GM23338 (cell line): Measurements from ENCODE around the gene NSD2. TPM values are rescaled to one million over a fixed set of nuclear protein-coding genes. Genes with fewer than 3 reads are reported as not detected.

Experiments
- ATAC-seq: fragments of 200-7000 bp; cut with Tn5 transposase; 3 replicates; pipeline ENCODE4 v1.9.1; 2020
- DNase-seq: peaks from one replicate; pipeline ENCODE4 v3.0.0-alpha.2; 2015; ENCODE audit warnings: low spot score
- H2AFZ ChIP-seq: fragments of 200-600 bp; sonication (generic); 2 replicates; pipeline ENCODE4 v1.8.0; 2016; ENCODE audit warnings: antibody characterized with exemption, mild to moderate bottlenecking, moderate library complexity
- H3F3A ChIP-seq: fragments of 200-600 bp; sonication (generic); replicated peaks from 2 replicates; pipeline ENCODE4 v1.8.0; 2017; ENCODE audit warnings: antibody characterized with exemption, mixed run types, low read depth
- H3K27ac ChIP-seq: fragments of 200-600 bp; sonication (generic); 2 replicates; pipeline ENCODE4 v1.6.1; 2016; ENCODE audit warnings: low read depth
- H3K27me3 ChIP-seq: fragments of 200-600 bp; sonication (generic); 2 replicates; pipeline ENCODE4 v1.8.0; 2016; ENCODE audit warnings: mild to moderate bottlenecking, mixed run types, moderate library complexity; ENCODE audit not compliant: insufficient read depth
- H3K36me3 ChIP-seq: fragments of 200-600 bp; sonication (generic); 2 replicates; pipeline ENCODE4 v1.8.0; 2016; ENCODE audit warnings: mild to moderate bottlenecking; ENCODE audit not compliant: insufficient read depth
- H3K4me1 ChIP-seq: fragments of 200-600 bp; sonication (generic); 2 replicates; pipeline ENCODE4 v1.8.0; 2016; ENCODE audit warnings: mild to moderate bottlenecking, moderate library complexity; ENCODE audit not compliant: insufficient read depth
- H3K4me2 ChIP-seq: fragments of 200-600 bp; sonication (generic); 2 replicates; pipeline ENCODE4 v1.7.1; 2017; ENCODE audit warnings: mixed run types
- H3K4me3 ChIP-seq: fragments of 200-600 bp; sonication (generic); 2 replicates; pipeline ENCODE4 v1.6.1; 2016; ENCODE audit warnings: mixed run types
- H3K79me2 ChIP-seq: fragments of 200-600 bp; sonication (generic); replicated peaks from 2 replicates; pipeline ENCODE4 v1.8.0; 2017; ENCODE audit warnings: mild to moderate bottlenecking; ENCODE audit not compliant: insufficient read depth
- H3K9me2 ChIP-seq: fragments of 200-600 bp; sonication (generic); 2 replicates; pipeline ENCODE4 v1.8.0; 2017; ENCODE audit not compliant: insufficient read depth
- H4K20me1 ChIP-seq: fragments of 200-600 bp; sonication (generic); replicated peaks from 2 replicates; pipeline ENCODE4 v1.8.0; 2017; ENCODE audit warnings: mild to moderate bottlenecking; ENCODE audit not compliant: insufficient read depth
- H3K27ac Mint-ChIP-seq: 2 replicates; pipeline ENCODE4 v1.8.0; 2020; ENCODE audit warnings: inconsistent platforms, mild to moderate bottlenecking, moderate library complexity, mixed read lengths
- H3K27me3 Mint-ChIP-seq: 3 replicates; pipeline ENCODE4 v1.8.0; 2022; ENCODE audit warnings: low read depth, mild to moderate bottlenecking, moderate library complexity, mixed read lengths, inconsistent platforms; ENCODE audit not compliant: insufficient read depth, poor library complexity
- H3K36me3 Mint-ChIP-seq: 3 replicates; pipeline ENCODE4 v1.8.0; 2021; ENCODE audit warnings: low read depth, mild to moderate bottlenecking, inconsistent platforms, moderate library complexity, mixed read lengths
- H3K4me1 Mint-ChIP-seq: 3 replicates; pipeline ENCODE4 v1.8.0; 2020; ENCODE audit warnings: mild to moderate bottlenecking, inconsistent platforms, mixed read lengths
- H3K4me3 Mint-ChIP-seq: 3 replicates; pipeline ENCODE4 v1.8.0; 2021; ENCODE audit warnings: moderate library complexity, mild to moderate bottlenecking, inconsistent platforms, mixed read lengths
- H3K9me3 Mint-ChIP-seq: 3 replicates; pipeline ENCODE4 v1.8.0; 2020; ENCODE audit warnings: moderate library complexity, mild to moderate bottlenecking, inconsistent platforms, mixed read lengths
- CREB1 ChIP-seq: fragments of 250-450 bp; sonication (Bioruptor Pico); IDR thresholded peaks from 2 replicates; pipeline ENCODE4 v1.5.0; 2020; ENCODE audit warnings: low read depth, mild to moderate bottlenecking, moderate library complexity
- CTCF ChIP-seq, 2 experiments: fragments of 200-600 bp in 1 of 2; sonication (generic) in 1 of 2; conservative IDR thresholded peaks; 2 replicates each; pipeline versions ENCODE4 v1.5.1 to v1.6.1; 2016 to 2017; ENCODE audit warnings: antibody characterized with exemption in 2 of 2, low read depth in 2 of 2, mild to moderate bottlenecking in 2 of 2, moderate library complexity in 1 of 2
- ETS1 ChIP-seq: IDR thresholded peaks from 2 replicates; pipeline ENCODE4 v1.6.1; 2016; ENCODE audit warnings: antibody characterized with exemption
- EZH2 ChIP-seq: fragments of 200-600 bp; sonication (generic); IDR thresholded peaks from one replicate; pipeline ENCODE4 v1.8.0; 2017; ENCODE audit warnings: antibody characterized with exemption, mild to moderate bottlenecking, low read depth; ENCODE audit not compliant: unreplicated experiment
- EZH2phosphoT487 ChIP-seq: fragments of 200-600 bp; sonication (generic); IDR thresholded peaks from one replicate; pipeline ENCODE4 v1.8.1; 2018; ENCODE audit warnings: antibody characterized with exemption; ENCODE audit not compliant: unreplicated experiment
- JUNB ChIP-seq: IDR thresholded peaks from one replicate; pipeline ENCODE4 v1.6.1; 2016; ENCODE audit warnings: antibody characterized with exemption; ENCODE audit not compliant: unreplicated experiment
- NANOG ChIP-seq: IDR thresholded peaks from 2 replicates; pipeline ENCODE4 v1.6.1; 2016; ENCODE audit warnings: antibody characterized with exemption, borderline replicate concordance
- POLR2AphosphoS5 ChIP-seq: IDR thresholded peaks from 2 replicates; pipeline ENCODE4 v1.6.1; 2016; ENCODE audit warnings: antibody characterized with exemption, low read depth
- REST ChIP-seq: IDR thresholded peaks from one replicate; pipeline ENCODE4 v1.6.1; 2018; ENCODE audit warnings: antibody characterized with exemption; ENCODE audit not compliant: unreplicated experiment
- STAT1 ChIP-seq: IDR thresholded peaks from one replicate; pipeline ENCODE4 v1.6.1; 2016; ENCODE audit warnings: antibody characterized with exemption; ENCODE audit not compliant: unreplicated experiment
- ZNF114 ChIP-seq: fragments of 250-450 bp; sonication (Bioruptor Pico); IDR thresholded peaks from 2 replicates; pipeline ENCODE4 v1.5.0; 2020; ENCODE audit warnings: mild to moderate bottlenecking, moderate library complexity
- ZNF331 ChIP-seq: fragments of 250-450 bp; sonication (Bioruptor Pico); IDR thresholded peaks from 2 replicates; pipeline ENCODE4 v1.5.0; 2020; ENCODE audit warnings: low read depth, mild to moderate bottlenecking, moderate library complexity
- ZNF462 ChIP-seq: fragments of 250-450 bp; sonication (Bioruptor Pico); IDR thresholded peaks from 2 replicates; pipeline ENCODE4 v1.5.0; 2020; ENCODE audit warnings: mild to moderate bottlenecking, moderate library complexity
- polyA plus RNA-seq: library from polyadenylated mRNA; unstranded; fragments of >200 nt; fragmentation: Nextera tagmentation; extraction: Ambion mirVana; gene quantifications from 2 replicates; pipeline ENCODE4 v1.2.1, GENCODE V29; 2016
- total RNA-seq: library from RNA; depleted of rRNA; stranded (reverse); fragments of >200 nt; shearing (Covaris generic); gene quantifications from 2 replicates; pipeline ENCODE4 v1.2.3, GENCODE V29; 2014

NSD2 gene
- total and polyA plus RNA-seq, 2 experiments from 2014 or later = 33.5 to 84.4 TPM

- Mint-ChIP-seq H3K27me3 (no peaks in the 10 kb centered on the region), H3K36me3 (peaks cover 31% of the 10 kb centered on the region), H3K9me3 (no peaks in the 10 kb centered on the region), H3K4me3 (no peak overlapping the region), H3K4me1 (no peaks in the 10 kb centered on the region), H3K27ac (no peak overlapping the region)
- H2AFZ ChIP-seq = no peak overlapping the region
- no peak for DNase-seq
- no peaks in the 10 kb centered on the region for H3K4me1 ChIP-seq
- peaks cover 41% of the 10 kb centered on the region for H4K20me1 ChIP-seq
- ATAC-seq = no peak
- no peaks in the 10 kb centered on the region for H3K9me2 ChIP-seq
- H3K79me2 ChIP-seq = no peaks in the 10 kb centered on the region; the same call in 1 of the 2 replicates
- H3K27me3 ChIP-seq = no peaks in the 10 kb centered on the region
- no peak overlapping the region; the same call in 1 of the 2 replicates for H3K27ac ChIP-seq
- H3K36me3 ChIP-seq = no peaks in the 10 kb centered on the region; the same call in 1 of the 2 replicates
- no peak overlapping the region for H3K4me2 ChIP-seq
- no peaks in the 10 kb centered on the region for H3F3A ChIP-seq
- TF ChIP-seq ZNF462 (CRISPR knock-in tag) (no peak), POLR2AphosphoS5 (no peak), NANOG (no peak), CTCF (conservative IDR thresholded peaks at IDR 0.05; ENCODE audit: low read depth in 2 of 2) (no peak), REST (no peak), ZNF331 (CRISPR knock-in tag) (no peak), EZH2 (no peak), JUNB (no peak), EZH2phosphoT487 (no peak), CREB1 (CRISPR knock-in tag) (no peak), ZNF114 (CRISPR knock-in tag) (no peak), STAT1 (no peak), ETS1 (no peak)
- H3K4me3 ChIP-seq = no peak overlapping the region
These were observed 74.7 kb downstream of the NSD2 start for GRCh38 chr4:1945912-1946311.
